ENCODE data around the gene ANKH. TPM values are rescaled to one million over a fixed set of nuclear protein-coding genes. Genes with fewer than 3 reads are reported as not detected.
A peak's percentile ranks its signal among the peaks of the same experiment; 100 is the strongest.

The ANKH gene
- total and polyA plus RNA-seq, 2 of the 13 experiments (the other 11 are each of a cell fraction or from before 2014, with no cell fraction given), result 25.0 to 36.0 TPM

GRCh38 chr5:14665949-14666348, 205.6 kb downstream of the ANKH start (continued):
- TF ChIP-seq ZNF556 (CRISPR knock-in tag; IDR thresholded peaks at IDR 0.05; ENCODE audit: borderline replicate concordance) (no peak), JARID2 (CRISPR knock-in tag; IDR thresholded peaks at IDR 0.05; ENCODE audit: insufficient replicate concordance) (no peak), MTF2 (CRISPR knock-in tag; IDR thresholded peaks at IDR 0.05; ENCODE audit: borderline replicate concordance) (no peak), HOXA3 (CRISPR knock-in tag; IDR thresholded peaks at IDR 0.05) (no peak)

GRCh38 chr5:14665101-14665822, 206.3 kb downstream of the ANKH start:
- TSS peak; percentile 60 for BruUV-seq (replicated peaks)
- Histone ChIP-seq H3K79me2 (ENCODE audit: insufficient read depth, low read length) (peaks cover 53% of the 10 kb centered on the region), H3K4me3 (replicated peaks in 1 of 3; ENCODE audit: insufficient read depth in 1 of 3, low read depth in 2 of 3, low read length in 3 of 3) (peak overlapping the region; percentile 83 to 91 (median 86)), H3K9ac (ENCODE audit: insufficient read depth, low read depth, low read length) (peak overlapping the region; percentile 76), H3K9me3 (ENCODE audit: low read length) (no peaks in the 10 kb centered on the region), H3K27me3 (ENCODE audit: control insufficient read depth in 1 of 2, insufficient read depth in 2 of 2, low read length in 2 of 2) (no peaks in the 10 kb centered on the region), H2AFZ (ENCODE audit: low read length) (no peak overlapping the region), H3K27ac (ENCODE audit: extremely low read length, insufficient read depth, low read length) (peak overlapping the region; percentile 82), H3K4me2 (ENCODE audit: low read depth, low read length) (peak overlapping the region; percentile 82), H3K4me1 (ENCODE audit: insufficient read depth, low read length) (peaks cover 69% of the 10 kb centered on the region), H3K36me3 (replicated peaks in 1 of 2; ENCODE audit: control insufficient read depth in 1 of 2, insufficient read depth in 2 of 2, low read length in 2 of 2) (no peaks in the 10 kb centered on the region; a peak in 1 of 5 replicates), H4K20me1 (ENCODE audit: insufficient read depth, low read length) (peaks cover 16% of the 10 kb centered on the region)
- WGBS (ENCODE audit: low lambda C conversion rate), result 1% methylated on average over 17 of the region's 21 CpGs
- in situ Hi-C loops (cut with HindIII; ENCODE audit: extremely low pct_ligation_motif_present, low pct_unique_long_range_greater_than_20kb), result no loop called here
- CTCF ChIA-PET (ENCODE audit: low intra/inter-chr PET ratio, low total read pairs), result no interaction called here
- DNase-seq (ENCODE audit: low spot score), result peak; percentile 70
- intact Hi-C loops (cut with micrococcal nuclease; ENCODE audit: unreplicated experiment), result loop anchor here (2.0 to 10.0 kb wide), 2 partner anchors 344 to 520 kb away; partner anchors contain the start of gene TRIO
- ATAC-seq, result peak; percentile 22
- no peak for FAIRE-seq
- POLR2A ChIA-PET, result interaction anchor here (1.2 kb wide), 1 partner anchor 344 kb away, joined by 3 read pairs; no protein-coding TSS in a partner anchor
- TF ChIP-seq ETV6 (CRISPR knock-in tag; conservative IDR thresholded peaks at IDR 0.05) (no peak), FOXK1 (CRISPR knock-in tag; IDR thresholded peaks at IDR 0.05; ENCODE audit: borderline replicate concordance, low read depth) (peak; percentile 43; the same call in 1 of the 2 replicates), CREB3 (CRISPR knock-in tag; IDR thresholded peaks at IDR 0.05) (no peak), ISX (CRISPR knock-in tag; conservative IDR thresholded peaks at IDR 0.05) (no peak), CTCF (CRISPR knock-in tag; IDR thresholded peaks at IDR 0.05) (peak; percentile 50), THAP9 (CRISPR knock-in tag; IDR thresholded peaks at IDR 0.05; ENCODE audit: borderline replicate concordance) (no peak), ELF1 (CRISPR knock-in tag; IDR thresholded peaks at IDR 0.05) (peak; percentile 49; the same call in 1 of the 2 replicates), CSRNP2 (CRISPR knock-in tag; conservative IDR thresholded peaks at IDR 0.05; ENCODE audit: low read depth) (no peak), MLX (CRISPR knock-in tag; IDR thresholded peaks at IDR 0.05) (no peak)
